DOHH2 (cell line): Measurements from ENCODE around the gene TBATA.

Experiments used
- H3F3A ChIP-seq: fragments of 200-600 bp; sonication (generic), shearing (Covaris generic); 2 replicates; pipeline ENCODE4 v1.6.0; 2016; ENCODE audit warnings: antibody characterized with exemption, mild to moderate bottlenecking; ENCODE audit not compliant: control insufficient read depth, insufficient read depth
- H3K27ac ChIP-seq: fragments of 200-600 bp; sonication (generic); 2 replicates; pipeline ENCODE4 v1.5.1; 2014; ENCODE audit warnings: low read depth, mild to moderate bottlenecking, low read length, moderate library complexity
- H3K27me3 ChIP-seq: fragments of 200-600 bp; sonication (generic); 2 replicates; pipeline ENCODE4 v1.6.1; 2014; ENCODE audit warnings: mild to moderate bottlenecking, low read length, mixed read lengths; ENCODE audit not compliant: control insufficient read depth
- H3K36me3 ChIP-seq: fragments of 200-600 bp; sonication (generic); 2 replicates; pipeline ENCODE4 v1.6.1; 2014; ENCODE audit warnings: mild to moderate bottlenecking, low read length, moderate library complexity, mixed read lengths; ENCODE audit not compliant: control insufficient read depth
- H3K4me1 ChIP-seq: fragments of 200-600 bp; sonication (generic); 2 replicates; pipeline ENCODE4 v1.6.1; 2014; ENCODE audit warnings: mild to moderate bottlenecking, low read length, mixed read lengths; ENCODE audit not compliant: control insufficient read depth
- H3K4me2 ChIP-seq: fragments of 200-600 bp; sonication (generic); 2 replicates; pipeline ENCODE4 v1.6.0; 2014; ENCODE audit warnings: mild to moderate bottlenecking, low read length, moderate library complexity
- H3K4me3 ChIP-seq: fragments of 200-600 bp; sonication (generic); 2 replicates; pipeline ENCODE4 v1.5.1; 2014; ENCODE audit warnings: mild to moderate bottlenecking, low read length, mixed read lengths
- H3K79me2 ChIP-seq: fragments of 200-600 bp; sonication (generic); 2 replicates; pipeline ENCODE4 v1.6.1; 2014; ENCODE audit warnings: mild to moderate bottlenecking, low read length, mixed read lengths; ENCODE audit not compliant: control insufficient read depth
- H3K9me2 ChIP-seq: fragments of 200-600 bp; sonication (generic); replicated peaks from 2 replicates; pipeline ENCODE4 v1.6.1; 2014; ENCODE audit warnings: mild to moderate bottlenecking, low read length, mixed read lengths; ENCODE audit not compliant: control insufficient read depth
- H3K9me3 ChIP-seq: fragments of 200-600 bp; sonication (generic); 2 replicates; pipeline ENCODE4 v1.6.1; 2014; ENCODE audit warnings: antibody characterized with exemption, low read length, mixed read lengths; ENCODE audit not compliant: control insufficient read depth, insufficient read depth
- H4K20me1 ChIP-seq: fragments of 200-600 bp; sonication (generic); 2 replicates; pipeline ENCODE4 v1.6.0; 2014; ENCODE audit warnings: low read depth, mild to moderate bottlenecking, antibody characterized with exemption, low read length, moderate library complexity; ENCODE audit not compliant: control insufficient read depth, insufficient read depth
- CTCF ChIP-seq: fragments of 200-600 bp; sonication (generic); IDR thresholded peaks from one replicate; pipeline ENCODE4 v1.5.1; 2014; ENCODE audit warnings: antibody characterized with exemption, mild to moderate bottlenecking, low read depth, low read length; ENCODE audit not compliant: poor library complexity, severe bottlenecking
- EZH2phosphoT487 ChIP-seq: fragments of 200-600 bp; sonication (generic); IDR thresholded peaks from 2 replicates; pipeline ENCODE4 v1.6.1; 2017; ENCODE audit warnings: borderline replicate concordance, mild to moderate bottlenecking, antibody characterized with exemption, low read length, moderate library complexity, mixed read lengths

The TBATA gene

GRCh38 chr10:70776455-70777005, 8.6 kb downstream of the TBATA start:
- H3K27me3 ChIP-seq, result no peaks in the 10 kb centered on the region
- no peak overlapping the region for H3K4me3 ChIP-seq
- no peaks in the 10 kb centered on the region for H4K20me1 ChIP-seq
- no peaks in the 10 kb centered on the region for H3K9me2 ChIP-seq
- H3K79me2 ChIP-seq, result no peaks in the 10 kb centered on the region
- H3K27ac ChIP-seq, result no peak overlapping the region
- H3K4me2 ChIP-seq, result no peak overlapping the region
- no peak for TF ChIP-seq EZH2phosphoT487
- TF ChIP-seq CTCF, result no peak
- H3K4me1 ChIP-seq, result no peaks in the 10 kb centered on the region
- H3F3A ChIP-seq, result no peaks in the 10 kb centered on the region
- no peaks in the 10 kb centered on the region for H3K36me3 ChIP-seq
- no peaks in the 10 kb centered on the region for H3K9me3 ChIP-seq

GRCh38 chr10:70775679-70776454, 9.3 kb downstream of the TBATA start:
- Histone ChIP-seq H3K9me2 (no peaks in the 10 kb centered on the region), H3K79me2 (no peaks in the 10 kb centered on the region), H3F3A (no peaks in the 10 kb centered on the region), H3K9me3 (no peaks in the 10 kb centered on the region), H3K4me3 (no peak overlapping the region), H3K36me3 (no peaks in the 10 kb centered on the region), H3K4me1 (no peaks in the 10 kb centered on the region), H3K27me3 (no peaks in the 10 kb centered on the region), H3K27ac (no peak overlapping the region), H3K4me2 (no peak overlapping the region), H4K20me1 (no peaks in the 10 kb centered on the region)
- TF ChIP-seq CTCF, result no peak
- TF ChIP-seq EZH2phosphoT487, result no peak

- H3K9me3 ChIP-seq, result no peaks in the 10 kb centered on the region
- no peaks in the 10 kb centered on the region for H4K20me1 ChIP-seq
- no peak overlapping the region for H3K4me3 ChIP-seq
- H3K4me2 ChIP-seq, result no peak overlapping the region
- H3K27ac ChIP-seq, result no peak overlapping the region
- H3F3A ChIP-seq, result no peaks in the 10 kb centered on the region
- no peaks in the 10 kb centered on the region for H3K4me1 ChIP-seq
- H3K36me3 ChIP-seq, result no peaks in the 10 kb centered on the region
- no peaks in the 10 kb centered on the region for H3K27me3 ChIP-seq
- H3K79me2 ChIP-seq, result no peaks in the 10 kb centered on the region
- TF ChIP-seq EZH2phosphoT487 (no peak), CTCF (no peak)
- no peaks in the 10 kb centered on the region for H3K9me2 ChIP-seq
Measured at GRCh38 chr10:70774810-70775678, 10.1 kb downstream of the TBATA start.
